Left ventricle myocardium inferior (tissue), 1 donor: ENCODE data around the gene PSMC3IP. TPM values are rescaled to one million over a fixed set of nuclear protein-coding genes. Genes with fewer than 3 reads are reported as not detected.
"Not testable (repeated sequence)": the region's sequence is repeated elsewhere in the genome, so short reads cannot be mapped to it uniquely, and the experiment has no call there.

Experiments used
- DNase-seq: peaks from one replicate; pipeline ENCODE4 v3.0.0-alpha.2; 2020
- H3K27ac ChIP-seq: fragments of 200-600 bp; replicated peaks from 2 replicates; pipeline ENCODE4 v1.8.0; 2021
- H3K27me3 ChIP-seq: fragments of 200-600 bp; 2 replicates; pipeline ENCODE4 v1.8.0; 2021; ENCODE audit warnings: low read depth
- H3K36me3 ChIP-seq: fragments of 200-600 bp; 2 replicates; pipeline ENCODE4 v1.8.0; 2021
- H3K4me1 ChIP-seq: fragments of 200-600 bp; 2 replicates; pipeline ENCODE4 v1.8.0; 2021
- H3K4me3 ChIP-seq: fragments of 200-600 bp; 2 replicates; pipeline ENCODE4 v1.8.0; 2021; ENCODE audit warnings: mild to moderate bottlenecking, moderate library complexity
- H3K9me3 ChIP-seq: fragments of 200-600 bp; replicated peaks from 2 replicates; pipeline ENCODE4 v1.8.0; 2021
- CTCF ChIP-seq: fragments of 200-600 bp; IDR thresholded peaks from 2 replicates; pipeline ENCODE4 v1.8.0; 2021; ENCODE audit warnings: antibody characterized with exemption, mild to moderate bottlenecking, borderline replicate concordance
- intact Hi-C: fragments of 100-400 bp; cut with micrococcal nuclease; formaldehyde crosslinking; loops from one replicate; pipeline ENCODE4 v1.11.0; 2022
- total RNA-seq: library from RNA; stranded (reverse); fragmentation: NEBNext Ultra II Directional; extraction: Animal tissue kit (Norgen Biotek cat#: 25700); gene quantifications from one replicate; pipeline ENCODE4 v1.2.1, GENCODE V29; 2021
- donor health status: DM: no; HTN: yes; CAD: no; lungs with severe emphysema.

Gene PSMC3IP
- total RNA-seq, 1 donor from 2014 or later, result 2.5 TPM

GRCh38 chr17:42617956-42618431 lies 40.5 kb upstream of the PSMC3IP start:
- peaks cover 32% of the 10 kb centered on the region for H3K36me3 ChIP-seq
- H3K27ac ChIP-seq, result peak overlapping the region; percentile 89
- H3K4me3 ChIP-seq, result peak overlapping the region; percentile 46
- intact Hi-C loops, result loop anchor here (10.0 kb wide), 1 partner anchor 57 kb away; the partner anchor contains the start of gene PLEKHH3
- H3K27me3 ChIP-seq, result no peaks in the 10 kb centered on the region
- TF ChIP-seq CTCF, result no peak
- no peak for DNase-seq
- H3K9me3 ChIP-seq, result no peaks in the 10 kb centered on the region
- peaks cover 20% of the 10 kb centered on the region for H3K4me1 ChIP-seq

- intact Hi-C loops, result loop anchor here (10.0 kb wide), 1 partner anchor 61 kb away; the partner anchor contains the start of gene PLEKHH3
- H3K36me3 ChIP-seq, result peaks cover 46% of the 10 kb centered on the region
- no peak overlapping the region for H3K4me3 ChIP-seq
- H3K27me3 ChIP-seq, result no peaks in the 10 kb centered on the region
- H3K9me3 ChIP-seq, result no peaks in the 10 kb centered on the region
- H3K4me1 ChIP-seq, result peaks cover 31% of the 10 kb centered on the region
- DNase-seq, result no peak
- no peak for TF ChIP-seq CTCF
- no peak overlapping the region for H3K27ac ChIP-seq
Measured at GRCh38 chr17:42613699-42614295, 36.3 kb upstream of the PSMC3IP start.

GRCh38 chr17:42612013-42612412 lies 34.5 kb upstream of the PSMC3IP start:
- Histone ChIP-seq H3K27ac (no peak overlapping the region), H3K9me3 (no peaks in the 10 kb centered on the region), H3K4me1 (peaks cover 35% of the 10 kb centered on the region), H3K27me3 (no peaks in the 10 kb centered on the region), H3K36me3 (peaks cover 46% of the 10 kb centered on the region), H3K4me3 (no peak overlapping the region)
- DNase-seq, result no peak
- no peak for TF ChIP-seq CTCF
- intact Hi-C loops, result loop anchor here (10.0 kb wide), 1 partner anchor 63 kb away; the partner anchor contains the start of gene PLEKHH3

- DNase-seq, H3K9me3 ChIP-seq, H3K27me3 ChIP-seq: not testable (repeated sequence)
- Histone ChIP-seq H3K27ac (peak overlapping the region; percentile 97), H3K4me3 (peak overlapping the region; percentile 98), H3K36me3 (peaks cover 36% of the 10 kb centered on the region), H3K4me1 (peaks cover 54% of the 10 kb centered on the region)
- intact Hi-C loops, result loop anchor here (10.0 kb wide), 1 partner anchor 65 kb away; the partner anchor contains the start of gene PLEKHH3
Measured at GRCh38 chr17:42609814-42610801, 32.6 kb upstream of the PSMC3IP start.

GRCh38 chr17:42609182-42609813 lies 31.8 kb upstream of the PSMC3IP start, which contains the start of the genes RETREG3 and TUBG1:
TSS of gene RETREG3 (minus strand) at chr17:42609374. CDS start at chr17:42609324, 50 bp downstream.
TSS of gene TUBG1 (plus strand) at chr17:42609683. CDS start at chr17:42609738, 55 bp downstream.
- no peaks in the 10 kb centered on the region for H3K27me3 ChIP-seq
- no peaks in the 10 kb centered on the region for H3K9me3 ChIP-seq
- DNase-seq, result peak; percentile 99
- TF ChIP-seq CTCF, result peak; percentile 39
- peak within 1 kb of the TSS; percentile 98 for H3K4me3 ChIP-seq
- peaks cover 28% of the 10 kb centered on the region for H3K36me3 ChIP-seq
- H3K4me1 ChIP-seq, result peaks cover 62% of the 10 kb centered on the region
- peak within 1 kb of the TSS; percentile 97 for H3K27ac ChIP-seq
- intact Hi-C loops, result no loop called here
